K562 (cell line): ENCODE data around the gene CYP2W1. TPM values are rescaled to one million over a fixed set of nuclear protein-coding genes. Genes with fewer than 3 reads are reported as not detected.
"Not testable (repeated sequence)": the region's sequence is repeated elsewhere in the genome, so short reads cannot be mapped to it uniquely, and the experiment has no call there.

Source experiments
- ATAC-seq: fragments of 200-7000 bp; cut with Tn5 transposase; 3 replicates; pipeline ENCODE4 v1.9.1; 2020; ENCODE audit warnings: moderate library complexity
- BruUV-seq: library from RNA; stranded (reverse); fragments of 400-500 nt; replicated peaks from 2 replicates; lab custom pipeline; 2021; lab: Mats Ljungman, UMichigan
- CTCF ChIA-PET: fragments of 300-600 bp; formaldehyde crosslinking; extraction: SDS; loops from one replicate; lab custom pipeline; 2021; ENCODE audit warnings: low intra/inter-chr PET ratio; lab: Yijun Ruan, JAX
- POLR2A ChIA-PET: fragments of 300-600, 350-650 bp; sonication (Branson Sonifier 250); formaldehyde crosslinking; extraction: SDS; loops from one replicate; lab custom pipeline; 2021; ENCODE audit warnings: antibody characterized with exemption, inconsistent platforms; lab: Yijun Ruan, JAX
- DNase-seq, 4 experiments: peaks; one replicate each; pipeline versions ENCODE4 v3.0.0 to v3.0.0-alpha.2; 2011 to 2018; ENCODE audit warnings: low spot score in 3 of 4, mixed read lengths in 3 of 4; ENCODE audit errors: extremely low read depth in 1 of 4
- FAIRE-seq: peaks from 2 replicates; lab custom pipeline; 2011; peaks lifted over from hg19 to GRCh38; lab: Jason Lieb, UNC
- H2AFZ ChIP-seq: 2 replicates; pipeline ENCODE4 v1.6.0; 2011; ENCODE audit warnings: low read depth, low read length, control low read depth, inconsistent platforms
- H3K27ac ChIP-seq: fragments of 200-600 bp; 3 replicates; pipeline ENCODE4 v1.8.0; 2011; ENCODE audit warnings: low read depth, mild to moderate bottlenecking, control low read depth, inconsistent platforms, low read length, moderate library complexity, mixed read lengths; ENCODE audit errors: extremely low read depth
- H3K27me3 ChIP-seq, 2 experiments: fragments of 300-600 bp in 1 of 2; 2 replicates in 1 of 2; 3 replicates in 1 of 2; pipeline versions ENCODE4 v1.6.0 to v1.8.0; 2011; ENCODE audit warnings: inconsistent platforms in 2 of 2, low read length in 2 of 2, mild to moderate bottlenecking in 1 of 2, mixed read lengths in 1 of 2, moderate library complexity in 1 of 2; ENCODE audit not compliant: control insufficient read depth in 2 of 2, insufficient read depth in 2 of 2
- H3K36me3 ChIP-seq: fragments of 300-600 bp; 3 replicates; pipeline ENCODE4 v1.8.0; 2011; ENCODE audit warnings: mild to moderate bottlenecking, low read length, inconsistent platforms; ENCODE audit not compliant: control insufficient read depth, insufficient read depth
- H3K4me1 ChIP-seq, 2 experiments: fragments of 200-600 bp in 1 of 2; replicated peaks in 1 of 2; 2 replicates in 1 of 2; 3 replicates in 1 of 2; pipeline versions ENCODE4 v1.5.1 to v1.8.0; 2011; ENCODE audit warnings: inconsistent platforms in 2 of 2, low read length in 2 of 2, mild to moderate bottlenecking in 1 of 2, mixed read lengths in 1 of 2, moderate library complexity in 1 of 2; ENCODE audit not compliant: control insufficient read depth in 2 of 2, insufficient read depth in 2 of 2
- H3K4me2 ChIP-seq: 2 replicates; pipeline ENCODE4 v1.6.1; 2011; ENCODE audit warnings: low read length, control low read depth, inconsistent platforms, mixed read lengths; ENCODE audit not compliant: insufficient read depth
- H3K4me3 ChIP-seq: fragments of 200-600 bp; sonication (generic), shearing (Covaris generic); 2 replicates; pipeline ENCODE4 v1.5.1; 2016; ENCODE audit warnings: control low read depth, inconsistent platforms
- H3K79me2 ChIP-seq: fragments of 200-600 bp; 3 replicates; pipeline ENCODE4 v1.8.0; 2011; ENCODE audit warnings: low read length, inconsistent platforms; ENCODE audit not compliant: control insufficient read depth, insufficient read depth
- H3K9ac ChIP-seq, 2 experiments: 2 replicates each; pipeline versions ENCODE4 v1.6.0 to v1.6.1; 2011; ENCODE audit warnings: low read depth in 2 of 2, low read length in 2 of 2, control low read depth in 1 of 2, inconsistent platforms in 1 of 2, mild to moderate bottlenecking in 1 of 2, mixed read lengths in 1 of 2; ENCODE audit not compliant: insufficient read depth in 1 of 2
- H3K9me1 ChIP-seq: one replicate; pipeline ENCODE4 v1.6.0; 2011; ENCODE audit warnings: inconsistent platforms, mild to moderate bottlenecking, low read length, moderate library complexity; ENCODE audit not compliant: control insufficient read depth, insufficient read depth
- H3K9me3 ChIP-seq: replicated peaks from 2 replicates; pipeline ENCODE4 v1.5.1; 2011; ENCODE audit warnings: low read depth, low read length, inconsistent platforms; ENCODE audit not compliant: control insufficient read depth, insufficient read depth
- H4K20me1 ChIP-seq: replicated peaks from 2 replicates; pipeline ENCODE4 v1.6.1; 2011; ENCODE audit warnings: low read length, inconsistent platforms, mixed read lengths; ENCODE audit not compliant: control insufficient read depth, insufficient read depth
- BHLHE40 ChIP-seq: IDR thresholded peaks from 2 replicates; pipeline ENCODE4 v1.6.1; 2011; ENCODE audit warnings: low read length, improper control_type of control experiment
- HCFC1 ChIP-seq: IDR thresholded peaks from 2 replicates; pipeline ENCODE4 v1.6.1; 2012; ENCODE audit warnings: low read depth, low read length, improper control_type of control experiment
- HEY1 ChIP-seq: fragments of 250-450 bp; sonication (Bioruptor Pico); IDR thresholded peaks from 2 replicates; pipeline ENCODE4 v1.5.0; 2020; ENCODE audit warnings: mild to moderate bottlenecking, moderate library complexity, borderline replicate concordance
- NCOA2 ChIP-seq, 2 experiments: fragments of 450-650 bp; IDR thresholded peaks; 2 replicates each; pipeline ENCODE4 v1.6.1; 2018; ENCODE audit warnings: mild to moderate bottlenecking in 2 of 2, moderate library complexity in 1 of 2; ENCODE audit not compliant: partially characterized antibody in 2 of 2
- SMARCA5 ChIP-seq: fragments of 450-650 bp; IDR thresholded peaks from 2 replicates; pipeline ENCODE4 v1.6.1; 2016
- ZNF174 ChIP-seq: fragments of 250-450 bp; sonication (Bioruptor Pico); IDR thresholded peaks from 2 replicates; pipeline ENCODE4 v1.4.0; 2020; ENCODE audit warnings: mild to moderate bottlenecking
- ZNF197 ChIP-seq: fragments of 200-800 bp; sonication (Bioruptor generic); IDR thresholded peaks from 2 replicates; pipeline ENCODE4 v1.6.1; 2016; ENCODE audit warnings: low read depth, missing genetic modification characterization, missing compliant biosample characterization
- WGBS: fragments of 100-300 bp; shearing (Covaris generic); methylation state at CpG from one replicate; pipeline ENCODE4 v1.1.6; 2016; ENCODE audit warnings: low coverage, mixed read lengths; ENCODE audit not compliant: insufficient coverage; ENCODE audit errors: missing lambda C conversion rate; 5-methylcytosine and 5-hydroxymethylcytosine counted together
- in situ Hi-C: fragments of 300-500 bp; cut with MboI; formaldehyde crosslinking; loops from 4 replicates; pipeline ENCODE4 v1.15.0; 2018; ENCODE audit warnings: inconsistent platforms, mixed read lengths
- intact Hi-C: fragments of 100-400 bp; cut with micrococcal nuclease; formaldehyde crosslinking; loops from 2 replicates; pipeline ENCODE4 v1.14.2; 2022
- polyA plus RNA-seq, 8 experiments: library from polyadenylated mRNA; depleted of rRNA in 4 of 8; stranded (reverse) in 5 of 8; unstranded in 3 of 8; fragments of >200 nt; fragmentation: Nextera tagmentation in 2 of 8; fragmentation: Illumina TruSeq in 1 of 8; extraction: Ambion mirVana in 2 of 8; extraction: Trizol in 1 of 8; gene quantifications; 2 replicates each; pipeline versions ENCODE4 v1.2.1 to v1.2.3, GENCODE V29; 2011 to 2014; ENCODE audit warnings: inconsistent platforms in 1 of 8, missing spikeins in 1 of 8
- total RNA-seq, 7 experiments: library from RNA; depleted of rRNA in 6 of 7; stranded (reverse); fragments of >200 nt in 6 of 7; fragmentation: Illumina TruSeq in 2 of 7; extraction: Trizol in 2 of 7; gene quantifications; 2 replicates each; pipeline versions ENCODE4 v1.2.1 to v1.2.3, GENCODE V29; 2011 to 2021; ENCODE audit warnings: low replicate concordance in 1 of 7
- TF ChIP-seq, protein P1 (sequence below): IDR thresholded peaks from 2 replicates; pipeline ENCODE4 v1.6.1; 2012; ENCODE audit warnings: low read depth, low read length, improper control_type of control experiment, borderline replicate concordance

The CYP2W1 gene
- total and polyA plus RNA-seq, 9 of the 15 experiments (the other 6 are each of a cell fraction or from before 2014, with no cell fraction given) = not detected

DNA sequence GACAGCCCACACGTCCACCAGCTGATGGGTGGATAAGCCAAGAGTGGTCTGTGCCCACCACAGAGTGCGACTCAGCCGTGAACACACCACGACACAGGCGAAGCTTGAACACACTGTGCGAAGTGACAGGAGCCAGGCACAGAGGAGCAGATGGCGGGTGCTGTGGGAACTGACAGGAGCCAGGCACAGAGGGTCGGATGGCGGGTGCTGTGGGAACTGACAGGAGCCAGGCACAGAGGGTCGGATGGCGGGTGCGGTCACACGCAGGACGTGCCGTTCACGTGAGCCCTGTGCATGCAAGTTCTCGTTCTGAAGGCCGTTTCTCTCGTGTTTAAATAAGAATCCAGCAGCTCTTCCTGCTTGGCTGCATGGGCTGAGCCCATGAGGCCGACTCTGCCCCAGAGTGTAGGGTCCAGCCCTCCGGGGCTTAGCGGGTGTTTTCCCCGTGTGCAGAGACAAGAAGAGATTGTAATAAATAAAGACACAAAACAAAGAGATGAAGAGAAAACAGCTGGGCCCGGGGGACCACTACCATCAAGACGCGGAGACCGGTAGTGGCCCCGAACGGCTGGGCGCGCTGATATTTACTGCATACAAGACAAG, 22.6 kb upstream of the CYP2W1 start:
- ATAC-seq (no peak), FAIRE-seq (no peak), DNase-seq (no peak)
- intact Hi-C loops = loop anchor here (10.0 kb wide), 2 partner anchors 176 to 646 kb away; no protein-coding TSS in a partner anchor
- Histone ChIP-seq H3K4me1 (peaks cover 0 to 53% of the 10 kb centered on the region in 2 experiments; a peak in 2 of 5 replicates), H3K9me3 (no peaks in the 10 kb centered on the region), H3K27ac (no peak overlapping the region), H4K20me1 (peaks cover 7% of the 10 kb centered on the region; the same call in 1 of the 2 replicates), H2AFZ (no peak overlapping the region), H3K4me3 (no peak overlapping the region), H3K79me2 (no peaks in the 10 kb centered on the region), H3K9ac (no peak overlapping the region; a peak in 1 of 4 replicates), H3K9me1 (no peaks in the 10 kb centered on the region), H3K27me3 (peaks cover 32 to 59% of the 10 kb centered on the region in 2 experiments; a peak in 4 of 5 replicates), H3K36me3 (no peaks in the 10 kb centered on the region), H3K4me2 (no peak overlapping the region)
- CTCF ChIA-PET = no interaction called here
- 28% methylated on average over 31 of the region's 31 CpGs for WGBS
- BruUV-seq = no TSS peak
- in situ Hi-C loops = loop anchor here (10.0 kb wide), 1 partner anchor 646 kb away; no protein-coding TSS in a partner anchor
- POLR2A ChIA-PET = interaction anchor here (0.9 kb wide), 1 partner anchor 12 kb away, joined by 3 read pairs; no protein-coding TSS in a partner anchor
- TF ChIP-seq SMARCA5 = no peak
- peak; percentile 29; the same call in 1 of the 2 replicates for TF ChIP-seq BHLHE40
- TF ChIP-seq NCOA2 (IDR thresholded peaks at IDR 0.05; ENCODE audit: partially characterized antibody in 2 of 2) = no peak
- TF ChIP-seq ZNF197 (CRISPR knock-in tag) = no peak
- TF ChIP-seq ZNF174 (CRISPR knock-in tag) = no peak
- TF ChIP-seq HCFC1 = no peak
- TF ChIP-seq, protein P1, sequence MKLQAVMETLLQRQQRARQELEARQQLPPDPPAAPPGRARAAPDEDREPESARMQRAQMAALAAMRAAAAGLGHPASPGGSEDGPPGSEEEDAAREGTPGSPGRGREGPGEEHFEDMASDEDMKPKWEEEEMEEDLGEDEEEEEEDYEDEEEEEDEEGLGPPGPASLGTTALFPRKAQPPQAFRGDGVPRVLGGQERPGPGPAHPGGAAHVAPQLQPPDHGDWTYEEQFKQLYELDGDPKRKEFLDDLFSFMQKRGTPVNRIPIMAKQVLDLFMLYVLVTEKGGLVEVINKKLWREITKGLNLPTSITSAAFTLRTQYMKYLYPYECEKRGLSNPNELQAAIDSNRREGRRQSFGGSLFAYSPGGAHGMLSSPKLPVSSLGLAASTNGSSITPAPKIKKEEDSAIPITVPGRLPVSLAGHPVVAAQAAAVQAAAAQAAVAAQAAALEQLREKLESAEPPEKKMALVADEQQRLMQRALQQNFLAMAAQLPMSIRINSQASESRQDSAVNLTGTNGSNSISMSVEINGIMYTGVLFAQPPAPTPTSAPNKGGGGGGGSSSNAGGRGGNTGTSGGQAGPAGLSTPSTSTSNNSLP = no peak
- no peak for TF ChIP-seq HEY1

DNA sequence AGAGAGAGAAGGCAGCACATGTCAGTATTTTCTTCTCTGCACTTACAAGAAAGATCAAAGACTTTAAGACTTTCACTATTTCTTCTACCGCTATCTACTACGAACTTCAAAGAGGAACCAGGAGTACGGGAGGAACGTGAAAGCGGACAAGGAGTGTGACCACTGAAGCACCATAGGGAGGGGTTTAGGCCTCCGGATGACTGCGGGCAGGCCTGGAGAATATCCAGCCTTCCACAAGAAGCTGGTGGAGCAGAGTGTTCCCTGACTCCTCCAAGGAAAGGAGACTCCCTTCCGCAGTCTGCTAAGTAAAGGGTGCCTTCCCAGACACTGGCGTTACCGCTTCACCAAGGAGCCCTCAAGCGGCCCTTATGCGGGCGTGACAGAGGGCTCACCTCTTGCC, 22.0 kb upstream of the CYP2W1 start:
- Histone ChIP-seq H3K4me1 (peaks cover 0 to 54% of the 10 kb centered on the region in 2 experiments; a peak in 2 of 5 replicates), H3K27me3 (peaks cover 30 to 56% of the 10 kb centered on the region in 2 experiments; a peak in 4 of 5 replicates)
- H3K9me3 ChIP-seq, H3K36me3 ChIP-seq, H3K4me2 ChIP-seq, H3K27ac ChIP-seq, FAIRE-seq, POLR2A ChIA-PET, H2AFZ ChIP-seq, H3K9me1 ChIP-seq, H4K20me1 ChIP-seq, H3K4me3 ChIP-seq, H3K79me2 ChIP-seq, H3K9ac ChIP-seq, ATAC-seq, BruUV-seq, DNase-seq: not testable (repeated sequence)
- WGBS = 35% methylated on average over 13 of the region's 13 CpGs
- in situ Hi-C loops (loop anchor here (10.0 kb wide), 1 partner anchor 646 kb away; no protein-coding TSS in a partner anchor), intact Hi-C loops (loop anchor here (10.0 kb wide), 2 partner anchors 176 to 646 kb away; no protein-coding TSS in a partner anchor)
- CTCF ChIA-PET = interaction anchor here (0.7 kb wide), 1 partner anchor 695 kb away, joined by 3 read pairs; no protein-coding TSS in a partner anchor
